HG03558 (cell line): ENCODE results near the gene KDELR3.
"Not testable (repeated sequence)": the region's sequence is repeated elsewhere in the genome, so short reads cannot be mapped to it uniquely, and the experiment has no call there.

Experiments
- ATAC-seq: cut with Tn5 transposase; IDR thresholded peaks from one replicate; pipeline ENCODE4 v1.9.1; 2021; ENCODE audit warnings: moderate number of reproducible peaks; ENCODE audit not compliant: unreplicated experiment; ENCODE audit errors: extremely low read depth

The KDELR3 gene

GRCh38 chr22:38455076-38455529 lies 12.8 kb upstream of the KDELR3 start, which contains the start of gene KCNJ4:
Gene KCNJ4 (minus strand): TSS chr22:38455199. CDS start chr22:38428132, 27,067 bp downstream.
- ATAC-seq = no peak

- no peak for ATAC-seq
Observed at GRCh38 chr22:38455530-38456271, 12.2 kb upstream of the KDELR3 start.

- ATAC-seq = no peak
Observed at GRCh38 chr22:38456272-38456835, 11.5 kb upstream of the KDELR3 start.

DNA sequence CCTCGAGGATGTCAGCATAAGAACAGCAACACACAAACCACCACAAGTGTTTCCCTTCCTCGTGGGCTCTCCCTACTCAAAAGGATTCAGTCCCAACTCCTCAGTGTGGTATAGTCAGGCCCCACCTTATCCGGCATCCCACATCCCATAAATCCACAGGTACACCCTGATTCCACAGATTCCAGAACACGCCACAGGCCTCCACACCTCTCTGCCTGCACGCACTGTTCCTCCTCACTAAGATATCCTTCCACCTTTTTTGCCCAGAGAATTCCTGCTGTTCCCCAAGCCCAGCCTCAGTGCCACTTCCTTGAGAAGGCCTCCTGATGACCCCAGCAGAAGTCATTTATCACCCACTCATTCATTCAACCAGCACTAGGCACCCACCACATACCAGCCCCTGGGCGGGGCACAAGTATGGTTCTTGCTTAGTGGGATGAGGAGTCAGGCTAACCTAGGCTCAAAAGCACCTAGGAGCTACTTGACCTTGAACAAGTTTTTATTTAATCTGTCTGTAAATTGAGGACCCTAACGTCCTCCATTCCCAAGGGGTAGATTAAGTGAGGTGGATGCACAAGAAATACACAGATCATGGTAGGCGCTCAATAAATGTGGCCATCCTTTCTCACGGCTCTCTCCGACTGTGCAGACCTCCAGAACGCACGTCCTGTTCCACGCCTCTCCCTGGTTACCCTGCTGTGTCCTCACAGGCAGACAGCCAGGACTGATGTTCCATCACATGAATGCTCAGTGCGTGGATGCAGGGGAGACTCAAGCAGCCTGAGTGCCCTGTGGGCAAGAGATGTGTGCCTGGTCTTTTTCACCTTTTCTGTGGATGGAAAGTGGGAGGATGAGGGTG lies 10.8 kb upstream of the KDELR3 start:
- ATAC-seq = no peak

DNA sequence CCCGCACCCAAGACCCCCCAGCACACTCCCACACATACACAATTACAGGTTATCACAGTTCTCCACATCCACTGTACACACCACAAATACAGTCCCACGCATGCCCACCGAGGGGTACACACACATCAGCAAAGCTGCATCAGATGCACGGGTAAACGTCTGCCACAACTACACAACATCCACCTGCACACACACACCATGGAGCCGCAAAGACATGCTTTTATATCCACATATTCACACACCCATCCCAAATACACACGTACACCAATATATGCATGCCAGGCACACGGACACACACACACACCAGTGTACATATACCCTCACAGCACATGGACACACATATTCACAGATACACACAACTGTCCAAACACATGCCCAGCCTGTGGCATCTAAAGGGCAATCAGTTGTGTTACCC lies 7.5 kb upstream of the KDELR3 start:
- ATAC-seq = no peak

GRCh38 chr22:38461057-38461413 lies 6.9 kb upstream of the KDELR3 start:
- no peak for ATAC-seq

- no peak for ATAC-seq
Observed at GRCh38 chr22:38461414-38462081, 6.3 kb upstream of the KDELR3 start.

DNA sequence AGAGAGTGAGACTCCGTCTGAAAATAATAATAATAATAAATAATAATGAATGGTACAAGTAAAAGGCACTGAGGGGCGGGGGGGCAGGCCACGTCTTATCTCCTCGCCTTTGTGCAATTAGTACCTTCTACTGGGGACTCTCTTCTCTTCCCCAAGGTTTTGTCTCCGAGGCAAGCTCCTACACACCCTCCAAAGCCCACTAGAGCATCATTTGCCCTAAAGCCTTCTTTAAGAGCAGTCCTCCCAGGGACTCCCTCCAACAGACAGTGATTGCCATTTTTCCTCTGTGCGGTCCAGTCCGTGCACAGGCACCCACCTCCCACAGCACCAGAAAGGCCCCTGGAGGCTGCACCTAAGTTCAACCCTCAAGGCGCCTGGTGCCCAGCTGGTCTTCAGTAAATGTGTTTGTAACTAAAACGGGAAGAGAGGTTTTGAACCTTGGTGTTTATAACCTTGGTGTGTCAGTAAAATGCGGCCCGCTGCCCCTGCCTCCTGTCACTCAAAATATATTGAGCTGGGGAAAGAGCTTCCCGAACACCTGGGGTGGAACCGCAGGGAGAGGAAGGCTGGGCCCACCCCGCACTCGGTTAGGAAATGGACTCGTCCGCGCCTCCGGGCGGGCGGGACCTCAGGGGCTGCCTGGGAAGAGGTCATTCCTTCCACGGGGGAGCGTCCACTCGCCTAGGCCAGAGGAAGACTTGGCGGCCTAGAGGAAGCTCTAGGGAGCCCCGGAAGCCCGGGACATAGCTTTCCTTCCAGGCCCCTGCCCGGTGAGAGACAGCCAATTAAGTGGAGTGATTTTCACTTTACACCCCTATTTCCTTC lies 4.7 kb upstream of the KDELR3 start:
- no peak for ATAC-seq

GRCh38 chr22:38464992-38465672 lies 2.8 kb upstream of the KDELR3 start:
- no peak for ATAC-seq

GRCh38 chr22:38465673-38466490 lies 2.0 kb upstream of the KDELR3 start:
- no peak for ATAC-seq

- no peak for ATAC-seq
Observed at GRCh38 chr22:38467438-38467903, 425 bp upstream of the KDELR3 start.

- ATAC-seq = no peak
Observed at GRCh38 chr22:38468443-38469305, 778 bp downstream of the KDELR3 start.

DNA sequence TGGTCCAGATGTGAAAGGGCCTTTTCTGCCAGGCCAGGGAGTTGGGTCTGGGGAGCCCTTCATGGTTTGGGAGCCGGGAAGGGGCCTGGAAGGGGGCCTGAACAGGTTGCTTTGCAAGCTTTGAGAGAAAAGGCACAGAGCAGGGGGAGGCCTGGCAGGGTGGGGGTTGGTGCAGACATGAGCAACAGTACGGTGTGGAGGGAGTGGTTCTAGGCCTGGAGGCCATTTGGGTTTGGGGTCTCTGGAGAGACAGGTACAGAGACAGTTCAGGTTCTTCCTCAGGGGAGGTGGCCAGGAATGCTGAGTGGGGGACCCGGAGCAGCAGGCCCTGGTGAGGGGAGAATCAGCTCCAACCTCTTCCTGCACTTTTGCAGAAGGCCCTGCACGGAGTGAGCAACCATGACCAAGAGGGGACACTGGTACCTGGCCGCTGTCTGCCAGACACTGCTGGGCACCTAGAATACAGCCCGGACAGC lies 1.4 kb downstream of the KDELR3 start:
- no peak for ATAC-seq

- ATAC-seq = not testable (repeated sequence)
Observed at GRCh38 chr22:38470179-38470578, 2.3 kb downstream of the KDELR3 start.

GRCh38 chr22:38471237-38471636 lies 3.3 kb downstream of the KDELR3 start:
- ATAC-seq = no peak

GRCh38 chr22:38474003-38474607 lies 6.2 kb downstream of the KDELR3 start:
- no peak for ATAC-seq

DNA sequence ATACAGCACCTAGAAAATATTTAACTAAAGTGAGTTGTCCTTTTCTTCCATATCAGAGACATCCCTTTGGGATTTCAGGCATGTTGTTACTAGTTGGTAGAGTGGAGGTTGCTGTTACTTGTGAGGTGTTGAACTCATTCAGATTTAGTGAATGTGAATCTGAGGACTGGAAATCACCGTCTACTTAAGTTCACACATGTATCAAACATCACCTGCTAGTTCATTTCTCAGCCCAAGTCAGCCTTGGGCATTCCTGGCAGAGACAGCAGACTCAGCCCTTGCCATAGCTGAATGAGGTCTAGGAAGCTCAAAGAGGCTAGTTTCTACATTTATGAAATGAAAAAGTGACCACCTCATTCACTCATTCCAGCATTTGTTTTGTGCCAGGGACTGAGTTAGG lies 9.7 kb downstream of the KDELR3 start:
- ATAC-seq = no peak
